Measurements from ENCODE around the gene CLIP3. TPM values are rescaled to one million over a fixed set of nuclear protein-coding genes. Genes with fewer than 3 reads are reported as not detected.

The CLIP3 gene
- total and polyA plus RNA-seq, 7 experiments from 2014 or later: 1.1 to 5.2 (median 3.1) TPM

DNA sequence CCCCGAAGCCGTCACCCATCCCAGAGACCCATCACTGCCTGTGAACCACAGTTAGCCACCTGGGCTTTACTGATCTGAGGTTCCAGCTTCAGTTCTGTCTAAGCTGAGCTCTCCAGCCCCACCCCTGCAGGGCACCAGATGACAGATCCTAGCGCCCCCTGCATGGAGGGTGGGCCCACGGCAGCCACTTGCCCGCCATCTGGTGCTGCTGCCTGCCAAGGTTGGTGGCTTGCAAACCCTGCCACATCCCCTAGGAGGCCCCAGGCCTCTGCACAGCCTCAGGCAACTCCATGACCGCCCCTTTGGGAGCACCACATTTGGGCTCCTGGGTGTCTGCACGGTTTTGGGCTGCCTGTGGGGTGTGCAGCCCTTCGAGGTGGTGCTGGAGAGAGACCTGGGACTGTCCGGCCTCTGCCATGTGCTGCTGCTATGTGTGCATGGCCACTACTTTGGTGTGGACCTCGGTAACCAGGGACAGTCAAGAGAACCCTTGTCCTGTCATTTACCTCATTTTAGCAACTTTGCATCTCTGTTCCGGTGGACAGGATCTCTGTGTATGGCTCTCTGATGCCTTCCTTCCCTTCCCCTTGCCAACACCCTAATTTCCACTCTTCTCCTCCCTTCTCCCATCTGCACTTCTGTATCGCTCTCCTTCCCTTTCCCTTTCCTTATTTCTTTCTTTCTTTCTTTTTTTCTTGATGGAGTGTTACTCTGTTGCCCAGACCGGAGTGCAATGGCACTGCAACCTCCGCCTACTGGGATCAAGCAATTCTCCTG, 55.0 kb downstream of the CLIP3 start:
- peak; percentile 58 for ATAC-seq
- ChIA-PET POLR2A (no interaction called here), CTCF (no interaction called here)
- intact Hi-C loops (cut with micrococcal nuclease): no loop called here
- Mint-ChIP-seq H3K4me3 (no peak overlapping the region), H3K36me3 (peaks cover 0 to 4% (median 0%) of the 10 kb centered on the region in 5 donors), H3K27me3 (peaks cover 8 to 36% (median 25%) of the 10 kb centered on the region in 5 donors), H3K27ac (no peak overlapping the region), H3K4me1 (no peaks in the 10 kb centered on the region), H3K9me3 (peaks cover 0 to 4% (median 0%) of the 10 kb centered on the region in 11 donors)
- Histone ChIP-seq H3K27ac (ENCODE audit: low read depth, low read length) (no peak overlapping the region), H3K4me3 (ENCODE audit: low read length) (no peak overlapping the region), H3K4me1 (ENCODE audit: control insufficient read depth in 2 of 2, insufficient read depth in 2 of 2, low read length in 2 of 2) (no peaks in the 10 kb centered on the region), H3K27me3 (ENCODE audit: control insufficient read depth in 2 of 2, insufficient read depth in 2 of 2, low read length in 2 of 2) (peaks cover 0 to 3% of the 10 kb centered on the region in 2 donors), H3K9me3 (ENCODE audit: control insufficient read depth in 2 of 3, low read length in 3 of 3) (no peaks in the 10 kb centered on the region), H3K36me3 (ENCODE audit: control insufficient read depth in 2 of 3, insufficient read depth in 3 of 3, low read length in 3 of 3) (no peaks in the 10 kb centered on the region)
- no peak for DNase-seq

DNA sequence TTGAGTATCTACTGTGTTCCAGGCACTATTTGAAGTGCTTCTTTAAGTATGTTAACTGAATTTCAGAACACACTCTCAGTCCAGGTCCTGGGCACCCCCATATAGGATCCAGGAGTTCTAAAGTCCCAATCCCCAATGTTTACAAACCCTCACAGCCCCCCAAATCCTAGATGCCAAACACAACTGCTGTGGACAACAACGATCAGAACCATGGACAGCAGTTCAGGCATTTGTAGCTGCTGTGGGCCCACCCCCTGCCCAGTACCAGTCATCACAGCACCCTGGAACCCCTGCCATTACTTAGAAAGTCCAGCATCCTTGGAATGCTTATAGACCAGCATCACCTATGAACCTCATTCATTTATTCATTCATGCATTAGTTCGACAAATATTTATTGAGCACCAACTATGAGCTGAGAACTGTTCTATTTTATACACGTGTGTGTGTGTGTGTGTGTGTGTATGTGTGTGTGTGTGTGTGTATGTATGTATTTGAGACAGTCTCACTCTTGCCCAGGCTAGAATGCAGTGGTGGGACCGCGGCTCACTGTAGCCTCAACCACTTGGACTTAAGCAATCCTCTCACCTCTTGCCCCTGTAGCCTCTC, 57.0 kb downstream of the CLIP3 start:
- no peak for DNase-seq
- no peak overlapping the region for H3K4me3 Mint-ChIP-seq
- H3K27ac Mint-ChIP-seq: no peak overlapping the region
- H3K9me3 ChIP-seq (ENCODE audit: control insufficient read depth in 2 of 3, low read length in 3 of 3): no peaks in the 10 kb centered on the region
- intact Hi-C loops (cut with micrococcal nuclease): loop anchor here (1.0 kb wide), 1 partner anchor 12 kb away; no protein-coding TSS in a partner anchor
- ATAC-seq: no peak
- H3K27ac ChIP-seq (ENCODE audit: low read depth, low read length): no peak overlapping the region
- H3K9me3 Mint-ChIP-seq: peaks cover 0 to 2% (median 0%) of the 10 kb centered on the region in 11 donors
- no peaks in the 10 kb centered on the region for H3K36me3 ChIP-seq (ENCODE audit: control insufficient read depth in 2 of 3, insufficient read depth in 3 of 3, low read length in 3 of 3)
- peaks cover 0 to 3% of the 10 kb centered on the region in 2 donors for H3K27me3 ChIP-seq (ENCODE audit: control insufficient read depth in 2 of 2, insufficient read depth in 2 of 2, low read length in 2 of 2)
- no peak overlapping the region for H3K4me3 ChIP-seq (ENCODE audit: low read length)
- POLR2A ChIA-PET: interaction anchor here (0.7 to 0.8 kb wide), 2 partner anchors 11 to 61 kb away, joined by 3 to 4 read pairs; no protein-coding TSS in a partner anchor
- peaks cover 5 to 24% (median 18%) of the 10 kb centered on the region in 5 donors for H3K27me3 Mint-ChIP-seq
- H3K4me1 Mint-ChIP-seq: no peaks in the 10 kb centered on the region
- no peaks in the 10 kb centered on the region for H3K4me1 ChIP-seq (ENCODE audit: control insufficient read depth in 2 of 2, insufficient read depth in 2 of 2, low read length in 2 of 2)
- CTCF ChIA-PET: no interaction called here
- peaks cover 0 to under 1% (median 0%) of the 10 kb centered on the region in 5 donors for H3K36me3 Mint-ChIP-seq

- Mint-ChIP-seq H3K36me3 (no peaks in the 10 kb centered on the region), H3K27me3 (peaks cover 3 to 15% (median 8%) of the 10 kb centered on the region in 5 donors), H3K27ac (no peak overlapping the region), H3K4me1 (peaks cover 0 to 5% (median 0%) of the 10 kb centered on the region in 7 donors), H3K9me3 (peaks cover 0 to 2% (median 0%) of the 10 kb centered on the region in 11 donors), H3K4me3 (no peak overlapping the region)
- Histone ChIP-seq H3K27ac (ENCODE audit: low read depth, low read length) (no peak overlapping the region), H3K27me3 (ENCODE audit: control insufficient read depth in 2 of 2, insufficient read depth in 2 of 2, low read length in 2 of 2) (peaks cover 0 to 3% of the 10 kb centered on the region in 2 donors), H3K4me3 (ENCODE audit: low read length) (no peak overlapping the region), H3K36me3 (ENCODE audit: control insufficient read depth in 2 of 3, insufficient read depth in 3 of 3, low read length in 3 of 3) (no peaks in the 10 kb centered on the region), H3K4me1 (ENCODE audit: control insufficient read depth in 2 of 2, insufficient read depth in 2 of 2, low read length in 2 of 2) (no peaks in the 10 kb centered on the region), H3K9me3 (ENCODE audit: control insufficient read depth in 2 of 3, low read length in 3 of 3) (no peaks in the 10 kb centered on the region)
- CTCF ChIA-PET: no interaction called here
- POLR2A ChIA-PET: no interaction called here
- no peak for ATAC-seq
- DNase-seq: no peak
- intact Hi-C loops (cut with micrococcal nuclease): no loop called here
Measured at GRCh38 chr19:35973487-35973886, 59.2 kb downstream of the CLIP3 start.

DNA sequence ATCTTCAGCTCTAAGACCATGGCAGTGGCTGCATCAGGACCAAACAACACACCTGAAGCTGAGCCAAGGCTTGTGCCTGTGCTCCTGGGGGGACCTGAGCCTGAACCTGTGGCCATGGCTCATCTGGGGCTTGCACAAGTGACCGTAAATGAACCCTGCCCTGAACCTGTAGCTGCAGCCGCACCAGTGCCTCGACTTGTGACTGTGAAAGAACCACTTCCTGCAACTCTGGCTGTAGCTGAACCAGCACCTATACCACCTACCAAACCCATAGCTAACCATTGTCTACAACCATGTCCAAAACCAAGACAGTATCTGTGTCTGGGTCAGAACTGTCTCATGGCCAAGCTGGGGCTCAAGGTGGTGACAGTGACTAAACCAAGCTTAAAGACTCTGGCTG, 65.9 kb downstream of the CLIP3 start:
- H3K27me3 Mint-ChIP-seq: peaks cover 0 to 11% (median 0%) of the 10 kb centered on the region in 5 donors
- no peak overlapping the region for H3K4me3 Mint-ChIP-seq
- no peak overlapping the region for H3K27ac Mint-ChIP-seq
- H3K36me3 ChIP-seq (ENCODE audit: control insufficient read depth in 2 of 3, insufficient read depth in 3 of 3, low read length in 3 of 3): no peaks in the 10 kb centered on the region
- H3K4me1 ChIP-seq (ENCODE audit: control insufficient read depth in 2 of 2, insufficient read depth in 2 of 2, low read length in 2 of 2): peaks cover 0 to 3% of the 10 kb centered on the region in 2 donors
- H3K4me1 Mint-ChIP-seq: peaks cover 0 to 9% (median 0%) of the 10 kb centered on the region in 7 donors
- H3K9me3 Mint-ChIP-seq: no peaks in the 10 kb centered on the region
- ATAC-seq: peak; percentile 18
- CTCF ChIA-PET: no interaction called here
- H3K36me3 Mint-ChIP-seq: no peaks in the 10 kb centered on the region
- H3K9me3 ChIP-seq (ENCODE audit: control insufficient read depth in 2 of 3, low read length in 3 of 3): no peaks in the 10 kb centered on the region
- intact Hi-C loops (cut with micrococcal nuclease): no loop called here
- POLR2A ChIA-PET: interaction anchor here (0.9 kb wide), 1 partner anchor 28 kb away, joined by 4 read pairs; no protein-coding TSS in a partner anchor
- DNase-seq: no peak
- H3K27me3 ChIP-seq (ENCODE audit: control insufficient read depth in 2 of 2, insufficient read depth in 2 of 2, low read length in 2 of 2): no peaks in the 10 kb centered on the region
- no peak overlapping the region for H3K27ac ChIP-seq (ENCODE audit: low read depth, low read length)
- H3K4me3 ChIP-seq (ENCODE audit: low read length): no peak overlapping the region

Other genes starting within 250 kb of the CLIP3 start
- gene PRODH2, start 220.0 kb downstream of the CLIP3 start, total RNA-seq: not detected
- not detected for gene PRODH2, start 220.0 kb downstream of the CLIP3 start, polyA plus RNA-seq
- gene NPHS1, start 180.4 kb downstream of the CLIP3 start, total RNA-seq: under 1 TPM in 2 of 5 experiments, not detected in 3; 0.30 to 0.51 TPM
- not detected for gene NPHS1, start 180.4 kb downstream of the CLIP3 start, polyA plus RNA-seq
- gene KIRREL2, start 176.0 kb downstream of the CLIP3 start, total RNA-seq: 1 to 10 TPM in 1 of 5 experiments, under 1 TPM in 2, not detected in 2; 0.16 to 1.3 (median 0.29) TPM
- not detected for gene KIRREL2, start 176.0 kb downstream of the CLIP3 start, polyA plus RNA-seq
- gene APLP1, start 164.3 kb downstream of the CLIP3 start, total RNA-seq: 1 to 10 TPM in 1 of 5 experiments, not detected in 4; 2.4 TPM
- gene APLP1, start 164.3 kb downstream of the CLIP3 start, polyA plus RNA-seq: not detected
- 100 to 1,000 TPM in 1 of 5 experiments, 10 to 100 TPM in 4; 47.8 to 116 (median 57.0) TPM for gene NFKBID, start 132.3 kb downstream of the CLIP3 start, total RNA-seq
- 1 to 10 TPM; 2.4 to 6.5 TPM for gene NFKBID, start 132.3 kb downstream of the CLIP3 start, polyA plus RNA-seq
- 100 to 1,000 TPM in 3 of 5 experiments, 10 to 100 TPM in 2; 57.4 to 117 (median 113) TPM for gene HCST, start 130.3 kb downstream of the CLIP3 start, total RNA-seq
- 100 to 1,000 TPM; 879 to 895 TPM for gene HCST, start 130.3 kb downstream of the CLIP3 start, polyA plus RNA-seq
- gene TYROBP, start 124.6 kb downstream of the CLIP3 start, total RNA-seq: 100 to 1,000 TPM in 1 of 5 experiments, 10 to 100 TPM in 3, not detected in 1; 15.1 to 428 (median 35.6) TPM
- gene TYROBP, start 124.6 kb downstream of the CLIP3 start, polyA plus RNA-seq: 1 to 10 TPM; 2.3 to 3.7 TPM
- gene LRFN3, start 96.5 kb downstream of the CLIP3 start, total RNA-seq: 10 to 100 TPM in 3 of 5 experiments, 1 to 10 TPM in 2; 5.7 to 14.9 (median 11.6) TPM
- gene LRFN3, start 96.5 kb downstream of the CLIP3 start, polyA plus RNA-seq: 1 to 10 TPM; 1.2 to 2.4 TPM
- gene SDHAF1, start 37.7 kb downstream of the CLIP3 start, total RNA-seq: 10 to 100 TPM in 3 of 5 experiments, 1 to 10 TPM in 2; 7.8 to 26.1 (median 17.8) TPM
- 10 to 100 TPM; 29.9 to 58.1 TPM for gene SDHAF1, start 37.7 kb downstream of the CLIP3 start, polyA plus RNA-seq
- gene SYNE4, start 24.1 kb downstream of the CLIP3 start, total RNA-seq: 1 to 10 TPM; 1.7 to 5.4 (median 3.8) TPM
- under 1 TPM in 1 of 2 donors, not detected in 1; 0.14 TPM for gene SYNE4, start 24.1 kb downstream of the CLIP3 start, polyA plus RNA-seq
- gene ALKBH6, start 18.7 kb downstream of the CLIP3 start, total RNA-seq: 10 to 100 TPM; 32.6 to 60.6 (median 49.3) TPM
- 10 to 100 TPM; 19.1 to 34.1 TPM for gene ALKBH6, start 18.7 kb downstream of the CLIP3 start, polyA plus RNA-seq
- gene THAP8, start 21.4 kb upstream of the CLIP3 start, total RNA-seq: 1 to 10 TPM; 2.2 to 6.6 (median 6.1) TPM
- gene THAP8, start 21.4 kb upstream of the CLIP3 start, polyA plus RNA-seq: 1 to 10 TPM; 4.5 to 5.4 TPM
- 10 to 100 TPM in 1 of 5 experiments, 1 to 10 TPM in 4; 1.5 to 22.4 (median 2.9) TPM for gene WDR62, start 22.0 kb upstream of the CLIP3 start, total RNA-seq
- under 1 TPM; 0.07 to 0.33 TPM for gene WDR62, start 22.0 kb upstream of the CLIP3 start, polyA plus RNA-seq
- not detected for gene OVOL3, start 78.3 kb upstream of the CLIP3 start, total RNA-seq
- not detected for gene OVOL3, start 78.3 kb upstream of the CLIP3 start, polyA plus RNA-seq
- gene POLR2I, start 82.0 kb upstream of the CLIP3 start, total RNA-seq: 10 to 100 TPM; 20.9 to 56.7 (median 44.7) TPM
- gene POLR2I, start 82.0 kb upstream of the CLIP3 start, polyA plus RNA-seq: 100 to 1,000 TPM; 153 to 166 TPM
- 100 to 1,000 TPM in 4 of 5 experiments, 10 to 100 TPM in 1; 72.8 to 174 (median 119) TPM for gene TBCB, start 82.6 kb upstream of the CLIP3 start, total RNA-seq
- gene TBCB, start 82.6 kb upstream of the CLIP3 start, polyA plus RNA-seq: 100 to 1,000 TPM; 153 to 173 TPM
- gene CAPNS1, start 107.2 kb upstream of the CLIP3 start, total RNA-seq: 100 to 1,000 TPM; 197 to 473 (median 207) TPM
- gene CAPNS1, start 107.2 kb upstream of the CLIP3 start, polyA plus RNA-seq: 10 to 100 TPM; 65.0 to 72.6 TPM
- not detected for gene COX7A1, start 119.6 kb upstream of the CLIP3 start, total RNA-seq
- not detected for gene COX7A1, start 119.6 kb upstream of the CLIP3 start, polyA plus RNA-seq
- 10 to 100 TPM in 2 of 5 experiments, 1 to 10 TPM in 3; 2.7 to 11.6 (median 7.8) TPM for gene ZNF565, start 181.8 kb upstream of the CLIP3 start, total RNA-seq
- gene ZNF565, start 181.8 kb upstream of the CLIP3 start, polyA plus RNA-seq: 1 to 10 TPM; 3.6 to 9.4 TPM
- gene ZNF146, start 182.2 kb upstream of the CLIP3 start, total RNA-seq: 10 to 100 TPM; 27.7 to 77.4 (median 57.7) TPM
- gene ZNF146, start 182.2 kb upstream of the CLIP3 start, polyA plus RNA-seq: 100 to 1,000 TPM in 1 of 2 donors, 10 to 100 TPM in 1; 67.6 to 111 TPM